GM23248 (cell line): ENCODE measurements around the gene KCND1.

Source experiments
- EZH2 ChIP-seq: fragments of 200-600 bp; sonication (generic); IDR thresholded peaks from 2 replicates; pipeline ENCODE4 v1.6.1; 2018; ENCODE audit warnings: antibody characterized with exemption, mild to moderate bottlenecking; ENCODE audit not compliant: insufficient read depth, poor library complexity, severe bottlenecking
- EZH2phosphoT487 ChIP-seq: fragments of 200-600 bp; sonication (generic); IDR thresholded peaks from 2 replicates; pipeline ENCODE4 v1.6.1; 2018; ENCODE audit warnings: antibody characterized with exemption, moderate library complexity, mild to moderate bottlenecking, low read depth; ENCODE audit not compliant: insufficient read depth

GRCh38 chrX:48992341-48992740, 20.7 kb upstream of the KCND1 start:
- TF ChIP-seq EZH2 (no peak), EZH2phosphoT487 (no peak)
